Neuronal stem cell (in vitro differentiated cells): ENCODE results near the gene NECTIN2.
"Not testable (repeated sequence)": the region's sequence is repeated elsewhere in the genome, so short reads cannot be mapped to it uniquely, and the experiment has no call there.

Experiments used
- DNase-seq: peaks from one replicate; pipeline ENCODE4 v3.0.0-alpha.2; 2013; ENCODE audit warnings: low spot score
- H2AFZ ChIP-seq: one replicate; pipeline ENCODE4 v1.6.1; 2013; ENCODE audit warnings: mild to moderate bottlenecking, low read length, inconsistent platforms
- H2AK5ac ChIP-seq: 2 replicates; pipeline ENCODE4 v1.6.1; 2013; ENCODE audit warnings: low read depth, mild to moderate bottlenecking, inconsistent platforms, low read length, moderate library complexity, mixed read lengths
- H2BK120ac ChIP-seq: 2 replicates; pipeline ENCODE4 v1.6.1; 2013; ENCODE audit warnings: low read depth, mild to moderate bottlenecking, inconsistent platforms, low read length, moderate library complexity, mixed read lengths
- H2BK12ac ChIP-seq: one replicate; pipeline ENCODE4 v1.6.1; 2013; ENCODE audit warnings: low read length, inconsistent platforms
- H2BK15ac ChIP-seq: 2 replicates; pipeline ENCODE4 v1.6.1; 2013; ENCODE audit warnings: mild to moderate bottlenecking, low read length, inconsistent platforms, mixed read lengths
- H2BK5ac ChIP-seq: one replicate; pipeline ENCODE4 v1.6.1; 2013; ENCODE audit warnings: inconsistent platforms, mild to moderate bottlenecking, low read length, moderate library complexity
- H3K14ac ChIP-seq: one replicate; pipeline ENCODE4 v1.6.1; 2013; ENCODE audit warnings: low read length, inconsistent platforms
- H3K18ac ChIP-seq: 2 replicates; pipeline ENCODE4 v1.6.1; 2013; ENCODE audit warnings: low read length, inconsistent platforms
- H3K23ac ChIP-seq: 2 replicates; pipeline ENCODE4 v1.6.1; 2013; ENCODE audit warnings: low read depth, mild to moderate bottlenecking, mixed read lengths, low read length, inconsistent platforms; ENCODE audit not compliant: poor library complexity
- H3K27ac ChIP-seq: replicated peaks from 3 replicates; pipeline ENCODE4 v1.5.1; 2013; ENCODE audit warnings: low read length, inconsistent platforms
- H3K27me3 ChIP-seq, 3 experiments: 2 replicates each; pipeline ENCODE4 v1.6.1; 2013; ENCODE audit warnings: low read length in 3 of 3, mild to moderate bottlenecking in 2 of 3, inconsistent platforms in 1 of 3, low read depth in 1 of 3, mixed read lengths in 1 of 3, moderate library complexity in 1 of 3; ENCODE audit not compliant: control insufficient read depth in 3 of 3, insufficient read depth in 3 of 3
- H3K36me3 ChIP-seq, 2 donors: replicated peaks in 1 of 2; 2 replicates each; pipeline ENCODE4 v1.6.1; 2013; ENCODE audit warnings: low read length in 2 of 2; ENCODE audit not compliant: control insufficient read depth in 2 of 2, insufficient read depth in 2 of 2
- H3K4ac ChIP-seq: 2 replicates; pipeline ENCODE4 v1.6.1; 2013; ENCODE audit warnings: inconsistent platforms, mild to moderate bottlenecking, low read length, moderate library complexity
- H3K4me1 ChIP-seq, 2 donors: 1 replicate in 1 of 2; 2 replicates in 1 of 2; pipeline ENCODE4 v1.6.1; 2013; ENCODE audit warnings: low read length in 2 of 2, low read depth in 1 of 2; ENCODE audit not compliant: control insufficient read depth in 2 of 2, insufficient read depth in 1 of 2
- H3K4me2 ChIP-seq: one replicate; pipeline ENCODE4 v1.6.1; 2013; ENCODE audit warnings: mild to moderate bottlenecking, low read length, inconsistent platforms; ENCODE audit not compliant: insufficient read depth, poor library complexity, severe bottlenecking
- H3K4me3 ChIP-seq, 2 donors: 2 replicates each; pipeline ENCODE4 v1.5.1; 2013; ENCODE audit warnings: low read length in 2 of 2, mild to moderate bottlenecking in 2 of 2, inconsistent platforms in 1 of 2, moderate library complexity in 1 of 2
- H3K79me1 ChIP-seq: one replicate; pipeline ENCODE4 v1.6.1; 2013; ENCODE audit warnings: low read depth, mild to moderate bottlenecking, inconsistent platforms, low read length, moderate library complexity
- H3K9ac ChIP-seq: one replicate; pipeline ENCODE4 v1.6.1; 2013; ENCODE audit warnings: mild to moderate bottlenecking, low read depth, low read length, inconsistent platforms; ENCODE audit not compliant: poor library complexity
- H3K9me3 ChIP-seq, 2 donors: replicated peaks in 1 of 2; 2 replicates each; pipeline versions ENCODE3 to v1.6.1; 2013; ENCODE audit warnings: low read length in 2 of 2, mild to moderate bottlenecking in 2 of 2, inconsistent platforms in 1 of 2, low read depth in 1 of 2, mixed read lengths in 1 of 2, moderate library complexity in 1 of 2; ENCODE audit not compliant: control insufficient read depth in 2 of 2, insufficient read depth in 1 of 2
- H4K8ac ChIP-seq: one replicate; pipeline ENCODE4 v1.6.1; 2013; ENCODE audit warnings: low read depth, mild to moderate bottlenecking, inconsistent platforms, low read length, moderate library complexity
- H4K91ac ChIP-seq: one replicate; pipeline ENCODE4 v1.6.1; 2013; ENCODE audit warnings: low read length, low read depth, mild to moderate bottlenecking, inconsistent platforms; ENCODE audit not compliant: poor library complexity
- WGBS, 2 donors: extraction: QIAGEN DNeasy Blood & Tissue Kit; methylation state at CpG; one replicate each; pipeline ENCODE4 v1.1.7; 2013; ENCODE audit warnings: missing lambda C conversion rate in 2 of 2, mixed read lengths in 1 of 2; ENCODE audit not compliant: insufficient read length in 2 of 2, insufficient replicate concordance in 1 of 2; ENCODE audit errors: extremely low coverage in 2 of 2; 5-methylcytosine and 5-hydroxymethylcytosine counted together

Gene NECTIN2

DNA sequence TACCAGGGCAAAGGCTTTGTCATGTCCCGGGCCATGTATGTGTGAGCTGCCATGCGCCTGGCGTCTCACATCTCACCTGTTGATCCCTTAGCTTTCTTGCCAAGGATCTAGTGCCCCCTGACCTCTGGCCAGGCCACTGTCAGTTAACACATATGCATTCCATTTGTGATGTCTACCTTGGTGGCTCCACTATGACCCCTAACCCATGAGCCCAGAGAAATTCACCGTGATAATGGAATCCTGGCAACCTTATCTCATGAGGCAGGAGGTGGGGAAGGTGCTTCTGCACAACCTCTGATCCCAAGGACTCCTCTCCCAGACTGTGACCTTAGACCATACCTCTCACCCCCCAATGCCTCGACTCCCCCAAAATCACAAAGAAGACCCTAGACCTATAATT, 42.2 kb downstream of the NECTIN2 start:
- not testable (repeated sequence) for H3K14ac ChIP-seq, H3K27me3 ChIP-seq, H2AK5ac ChIP-seq, H3K23ac ChIP-seq, H2BK5ac ChIP-seq, H3K79me1 ChIP-seq, H3K4me3 ChIP-seq, H3K4ac ChIP-seq, H3K18ac ChIP-seq, H3K27ac ChIP-seq, H2BK12ac ChIP-seq, H2BK120ac ChIP-seq, H2BK15ac ChIP-seq, H3K4me2 ChIP-seq, H4K8ac ChIP-seq, H2AFZ ChIP-seq, DNase-seq, H3K9ac ChIP-seq, H4K91ac ChIP-seq, H3K9me3 ChIP-seq
- Histone ChIP-seq H3K4me1 (peaks cover 11 to 12% of the 10 kb centered on the region in 2 donors), H3K36me3 (peaks cover 42 to 64% of the 10 kb centered on the region in 2 donors)
- no CpG with 5 or more reads among the region's 5 CpGs for WGBS, 2 donors

GRCh38 chr19:44889830-44890365, 43.8 kb downstream of the NECTIN2 start:
- H3K23ac ChIP-seq: no peak overlapping the region
- peak overlapping the region; percentile 38 for H2AFZ ChIP-seq
- H3K9ac ChIP-seq: peak overlapping the region; percentile 79
- H3K4ac ChIP-seq: no peak overlapping the region
- peak overlapping the region; percentile 87 for H3K27ac ChIP-seq
- peaks cover 11 to 12% of the 10 kb centered on the region in 2 donors for H3K4me1 ChIP-seq
- H3K36me3 ChIP-seq: peaks cover 42 to 63% of the 10 kb centered on the region in 2 donors
- no peak overlapping the region for H2BK5ac ChIP-seq
- H2AK5ac ChIP-seq: peak overlapping the region; percentile 47
- H3K79me1 ChIP-seq: peaks cover 12% of the 10 kb centered on the region
- H3K4me3 ChIP-seq: peak overlapping the region; percentile 46 to 73
- WGBS, 2 donors: no CpG with 5 or more reads among the region's 17 CpGs
- H2BK15ac ChIP-seq: no peak overlapping the region
- peak overlapping the region; percentile 72 for H3K4me2 ChIP-seq
- H4K8ac ChIP-seq: no peak overlapping the region
- DNase-seq: no peak
- H3K9me3 ChIP-seq: no peaks in the 10 kb centered on the region
- no peak overlapping the region for H4K91ac ChIP-seq
- H3K18ac ChIP-seq: no peak overlapping the region
- no peaks in the 10 kb centered on the region for H3K27me3 ChIP-seq
- no peak overlapping the region for H2BK12ac ChIP-seq
- H3K14ac ChIP-seq: no peak overlapping the region
- H2BK120ac ChIP-seq: no peak overlapping the region

DNA sequence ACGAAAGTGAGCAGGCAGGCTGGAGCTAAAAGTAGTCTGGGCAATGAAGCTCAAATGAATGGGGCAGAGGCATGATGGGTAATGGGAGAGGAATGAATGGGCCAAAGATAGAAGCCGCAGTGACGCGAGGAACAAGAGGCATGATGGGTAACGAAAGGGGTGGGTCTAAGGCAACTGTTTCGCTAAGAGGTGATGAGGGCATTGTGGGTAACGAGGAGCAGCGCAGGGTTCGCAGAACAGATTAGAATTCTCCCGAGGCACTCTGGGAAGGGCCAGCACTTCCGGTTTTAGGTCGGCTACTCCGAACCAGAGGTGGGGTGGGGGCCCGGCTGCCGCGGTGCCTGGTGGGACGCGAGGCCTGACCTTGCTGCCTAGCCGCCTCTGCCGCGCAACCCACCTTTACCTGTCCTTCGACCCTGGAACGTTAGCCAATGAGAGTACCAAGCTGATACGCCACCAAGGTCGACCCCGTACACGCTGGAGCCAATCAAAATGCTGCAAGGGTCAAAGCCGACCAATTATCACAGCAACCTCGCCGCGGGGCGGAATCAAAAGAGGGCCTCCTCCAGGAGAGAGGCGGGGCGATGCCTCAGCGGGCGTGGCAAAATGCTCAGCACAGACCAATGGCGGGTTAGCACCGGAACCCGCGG, 44.4 kb downstream of the NECTIN2 start:
- Histone ChIP-seq H3K14ac (no peak overlapping the region), H2BK15ac (no peak overlapping the region), H4K91ac (no peak overlapping the region), H3K36me3 (peaks cover 47 to 65% of the 10 kb centered on the region in 2 donors), H3K4me3 (peak overlapping the region; percentile 46 to 73), H3K4me2 (peak overlapping the region; percentile 72), H3K23ac (peak overlapping the region; percentile 77), H3K27ac (peak overlapping the region; percentile 87), H4K8ac (no peak overlapping the region), H2BK120ac (no peak overlapping the region), H3K79me1 (peaks cover 14% of the 10 kb centered on the region), H2AK5ac (no peak overlapping the region), H2BK12ac (no peak overlapping the region), H3K4ac (no peak overlapping the region), H3K9me3 (no peaks in the 10 kb centered on the region), H3K9ac (peak overlapping the region; percentile 79), H2BK5ac (peak overlapping the region; percentile 85), H3K4me1 (peaks cover 11 to 12% of the 10 kb centered on the region in 2 donors), H3K18ac (peak overlapping the region; percentile 67), H2AFZ (peak overlapping the region; percentile 38), H3K27me3 (no peaks in the 10 kb centered on the region)
- no CpG with 5 or more reads among the region's 40 CpGs for WGBS, 2 donors
- peak; percentile 100 for DNase-seq

GRCh38 chr19:44891016-44891882, 45.2 kb downstream of the NECTIN2 start, which contains the start of gene TOMM40:
TSS of gene TOMM40 (plus strand) at chr19:44891254. CDS start at chr19:44891416, 162 bp downstream.
- peak within 1 kb of the TSS; percentile 83 for H3K18ac ChIP-seq
- no peak for DNase-seq
- no peak within 1 kb of the TSS for H2BK12ac ChIP-seq

More at GRCh38 chr19:44891016-44891882, 45.2 kb downstream of the NECTIN2 start, which contains the start of gene TOMM40:
- no CpG with 5 or more reads among the region's 81 CpGs for WGBS, 2 donors
- Histone ChIP-seq H4K8ac (no peak within 1 kb of the TSS), H3K36me3 (peaks cover 46 to 64% of the 10 kb centered on the region in 2 donors), H2AK5ac (no peak within 1 kb of the TSS), H3K23ac (peak within 1 kb of the TSS; percentile 77), H2BK15ac (no peak within 1 kb of the TSS), H3K79me1 (peaks cover 18% of the 10 kb centered on the region), H4K91ac (no peak within 1 kb of the TSS), H3K27me3 (no peaks in the 10 kb centered on the region), H2BK5ac (peak within 1 kb of the TSS; percentile 85), H2AFZ (peak within 1 kb of the TSS; percentile 84), H3K27ac (peak within 1 kb of the TSS; percentile 87), H3K9ac (peak within 1 kb of the TSS; percentile 96), H3K4me3 (peak within 1 kb of the TSS; percentile 76 to 88), H3K14ac (no peak within 1 kb of the TSS), H3K4ac (no peak within 1 kb of the TSS), H3K4me1 (peaks cover 11 to 12% of the 10 kb centered on the region in 2 donors), H3K4me2 (peak within 1 kb of the TSS; percentile 90), H3K9me3 (peaks cover 0 to 2% of the 10 kb centered on the region in 2 donors), H2BK120ac (no peak within 1 kb of the TSS)
